ENCODE results near the gene TTBK2. TPM values are rescaled to one million over a fixed set of nuclear protein-coding genes. Genes with fewer than 3 reads are reported as not detected.
A peak's percentile ranks its signal among the peaks of the same experiment; 100 is the strongest.
"Not testable (repeated sequence)": the region's sequence is repeated elsewhere in the genome, so short reads cannot be mapped to it uniquely, and the experiment has no call there.

Gene TTBK2
- 10 to 100 TPM in 3 of 4 donors, 1 to 10 TPM in 1; 6.0 to 16.2 (median 11.9) TPM for total RNA-seq

DNA sequence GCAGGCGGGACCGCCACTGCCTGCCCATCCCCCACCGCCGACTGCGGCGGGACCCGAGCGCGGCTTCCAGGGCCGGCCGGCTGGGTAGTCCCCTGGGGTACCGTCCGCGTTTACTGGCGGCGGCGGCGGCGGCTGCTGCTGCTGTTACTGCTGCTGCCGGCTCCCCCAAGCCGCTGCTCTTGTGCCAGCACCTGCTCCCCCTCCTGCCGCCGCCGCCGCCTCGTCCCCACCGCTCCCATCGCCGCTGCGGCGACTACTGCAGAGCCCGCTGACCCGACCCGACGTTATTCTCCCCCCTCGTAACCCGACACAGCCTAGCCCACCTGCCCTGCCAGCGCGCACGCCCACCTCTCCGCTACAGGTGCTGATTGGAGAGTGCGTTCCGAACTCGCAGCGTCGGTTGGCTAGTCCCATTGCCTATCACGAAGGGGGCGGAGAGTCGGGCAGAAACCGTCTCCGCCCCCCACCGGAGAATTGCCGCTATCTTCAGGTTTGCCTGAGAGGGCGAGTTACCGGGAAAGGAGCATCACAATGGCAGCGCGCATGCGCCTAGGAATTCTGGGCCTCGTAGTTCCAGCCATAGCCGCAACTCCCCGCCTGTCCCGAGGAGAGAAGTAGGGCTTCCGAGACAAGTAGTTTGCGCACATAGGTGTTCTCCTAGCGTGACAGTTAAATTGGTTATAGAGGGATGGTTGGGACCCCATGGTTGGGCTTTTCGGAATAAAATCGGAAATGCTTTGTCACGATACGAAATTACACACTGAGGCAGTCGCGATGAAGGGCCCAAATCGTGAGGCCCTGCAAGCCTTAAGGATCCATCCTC is at the start of gene TTBK2:
TTBK2 (minus strand) TSS at position 260 of the 823 bp plus-strand sequence. CDS start 42,161 bp downstream, outside the sequence.
- intact Hi-C loops (cut with DNase I; ENCODE audit: low total_unique reads): loop anchor here (10.0 kb wide), 2 partner anchors 186 to 216 kb away; partner anchors contain the start of gene CDAN1
- WGBS, 2 donors: 0 to 1% methylated on average over 28 to 69 of the region's 72 CpGs
- peak; percentile 97 to 99 for DNase-seq (ENCODE audit: low spot score in 2 of 2)

DNA sequence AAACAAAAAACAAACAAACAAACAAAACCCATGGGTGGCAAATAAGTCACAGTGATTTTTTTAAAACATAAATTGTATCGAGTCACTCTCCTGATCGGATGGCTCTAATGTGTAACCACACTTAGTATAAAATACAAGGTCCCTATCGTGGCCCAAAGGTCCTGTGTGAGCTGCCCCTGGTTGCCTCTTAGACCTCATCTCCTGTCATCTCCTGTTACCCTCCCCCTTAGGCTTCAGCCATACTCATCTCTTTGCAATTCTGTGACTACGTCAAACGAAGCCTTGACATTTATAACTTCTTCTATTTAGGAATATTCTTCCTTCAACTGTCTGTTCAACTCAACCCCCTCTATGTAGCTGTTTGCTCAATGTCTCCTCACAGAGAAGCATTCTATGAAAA is 43.9 kb upstream of the TTBK2 start:
- TF ChIP-seq, protein P1, sequence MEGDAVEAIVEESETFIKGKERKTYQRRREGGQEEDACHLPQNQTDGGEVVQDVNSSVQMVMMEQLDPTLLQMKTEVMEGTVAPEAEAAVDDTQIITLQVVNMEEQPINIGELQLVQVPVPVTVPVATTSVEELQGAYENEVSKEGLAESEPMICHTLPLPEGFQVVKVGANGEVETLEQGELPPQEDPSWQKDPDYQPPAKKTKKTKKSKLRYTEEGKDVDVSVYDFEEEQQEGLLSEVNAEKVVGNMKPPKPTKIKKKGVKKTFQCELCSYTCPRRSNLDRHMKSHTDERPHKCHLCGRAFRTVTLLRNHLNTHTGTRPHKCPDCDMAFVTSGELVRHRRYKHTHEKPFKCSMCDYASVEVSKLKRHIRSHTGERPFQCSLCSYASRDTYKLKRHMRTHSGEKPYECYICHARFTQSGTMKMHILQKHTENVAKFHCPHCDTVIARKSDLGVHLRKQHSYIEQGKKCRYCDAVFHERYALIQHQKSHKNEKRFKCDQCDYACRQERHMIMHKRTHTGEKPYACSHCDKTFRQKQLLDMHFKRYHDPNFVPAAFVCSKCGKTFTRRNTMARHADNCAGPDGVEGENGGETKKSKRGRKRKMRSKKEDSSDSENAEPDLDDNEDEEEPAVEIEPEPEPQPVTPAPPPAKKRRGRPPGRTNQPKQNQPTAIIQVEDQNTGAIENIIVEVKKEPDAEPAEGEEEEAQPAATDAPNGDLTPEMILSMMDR (IDR thresholded peaks at IDR 0.05): no peak
- TF ChIP-seq POLR2A (IDR thresholded peaks at IDR 0.05): no peak
- WGBS, 2 donors: 98% methylated on average over 5 of the region's 5 CpGs
- no peak for DNase-seq (ENCODE audit: low spot score in 2 of 2)
- intact Hi-C loops (cut with DNase I; ENCODE audit: low total_unique reads): no loop called here
- H3K4me3 ChIP-seq (ENCODE audit: low read depth, poor library complexity, severe bottlenecking): no peak overlapping the region

More for the DNA sequence above, at the start of gene TTBK2:
- TF ChIP-seq POLR2A (IDR thresholded peaks at IDR 0.05): no peak
- TF ChIP-seq, protein P1 (IDR thresholded peaks at IDR 0.05): peak in 1 of 3 donors; percentile 15
- peak within 1 kb of the TSS; percentile 60 for H3K4me3 ChIP-seq (ENCODE audit: low read depth, poor library complexity, severe bottlenecking)

DNA sequence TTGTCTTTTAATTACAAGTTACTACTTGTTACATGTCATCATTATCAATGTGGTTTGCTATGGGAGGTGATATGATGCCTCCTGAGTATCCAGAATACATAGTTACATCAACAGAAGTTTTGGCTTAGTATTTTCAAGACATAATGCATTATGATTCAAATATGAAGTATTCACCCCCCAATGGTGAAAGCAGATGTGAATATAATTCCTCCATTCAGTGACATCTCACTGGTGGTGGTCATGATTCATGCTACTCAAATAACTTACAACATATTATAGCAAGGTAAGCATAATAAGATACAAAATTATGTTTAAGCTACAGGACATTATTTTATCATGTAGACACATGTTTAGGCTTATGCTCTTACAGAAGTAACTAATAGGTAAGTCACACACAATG is 34.9 kb upstream of the TTBK2 start:
- TF ChIP-seq, protein P1 (IDR thresholded peaks at IDR 0.05): no peak
- TF ChIP-seq POLR2A (IDR thresholded peaks at IDR 0.05): no peak
- DNase-seq (ENCODE audit: low spot score in 2 of 2): no peak
- intact Hi-C loops (cut with DNase I; ENCODE audit: low total_unique reads): no loop called here
- H3K4me3 ChIP-seq (ENCODE audit: low read depth, poor library complexity, severe bottlenecking): no peak overlapping the region

DNA sequence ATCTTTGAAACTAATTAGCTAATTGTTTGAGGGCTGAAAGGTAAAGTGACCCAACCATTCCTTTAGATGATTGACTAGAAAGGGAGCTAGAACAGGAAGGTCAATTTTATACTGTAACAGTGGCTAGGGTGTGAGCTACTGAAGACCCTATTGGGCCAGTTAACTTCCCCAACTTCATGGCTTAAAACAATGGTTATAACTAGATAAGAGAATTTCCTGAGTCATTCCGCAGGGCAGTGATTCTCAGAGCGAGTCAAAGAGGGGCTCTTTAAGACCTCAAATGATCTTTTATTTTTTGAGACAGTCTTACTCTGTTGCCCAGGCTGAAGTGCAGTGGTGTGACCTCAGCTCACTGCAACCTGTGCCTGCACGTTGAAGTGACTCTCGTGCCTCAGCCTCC is 33.7 kb upstream of the TTBK2 start:
- intact Hi-C loops (cut with DNase I; ENCODE audit: low total_unique reads): no loop called here
- TF ChIP-seq POLR2A (IDR thresholded peaks at IDR 0.05): no peak
- TF ChIP-seq, protein P1 (IDR thresholded peaks at IDR 0.05): no peak
- H3K4me3 ChIP-seq (ENCODE audit: low read depth, poor library complexity, severe bottlenecking): no peak overlapping the region
- WGBS, 2 donors: 92 to 94% methylated on average over 4 of the region's 4 CpGs
- DNase-seq (ENCODE audit: low spot score in 2 of 2): no peak

DNA sequence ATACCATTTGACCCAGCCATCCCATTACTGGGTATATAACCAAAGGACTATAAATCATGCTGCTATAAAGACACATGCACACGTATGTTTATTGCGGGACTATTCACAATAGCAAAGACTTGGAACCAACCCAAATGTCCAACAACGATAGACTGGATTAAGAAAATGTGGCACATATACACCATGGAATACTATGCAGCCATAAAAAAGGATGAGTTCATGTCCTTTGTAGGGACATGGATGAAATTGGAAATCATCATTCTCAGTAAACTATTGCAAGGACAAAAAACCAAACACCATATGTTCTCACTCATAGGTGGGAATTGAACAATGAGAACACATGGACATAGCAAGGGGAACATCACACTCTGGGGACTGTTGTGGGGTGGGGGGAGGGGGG is 28.3 kb upstream of the TTBK2 start:
- WGBS, 2 donors: 100% methylated on average over 3 of the region's 3 CpGs
- H3K4me3 ChIP-seq (ENCODE audit: low read depth, poor library complexity, severe bottlenecking); DNase-seq (ENCODE audit: low spot score in 2 of 2); intact Hi-C loops (cut with DNase I; ENCODE audit: low total_unique reads): not testable (repeated sequence)

DNA sequence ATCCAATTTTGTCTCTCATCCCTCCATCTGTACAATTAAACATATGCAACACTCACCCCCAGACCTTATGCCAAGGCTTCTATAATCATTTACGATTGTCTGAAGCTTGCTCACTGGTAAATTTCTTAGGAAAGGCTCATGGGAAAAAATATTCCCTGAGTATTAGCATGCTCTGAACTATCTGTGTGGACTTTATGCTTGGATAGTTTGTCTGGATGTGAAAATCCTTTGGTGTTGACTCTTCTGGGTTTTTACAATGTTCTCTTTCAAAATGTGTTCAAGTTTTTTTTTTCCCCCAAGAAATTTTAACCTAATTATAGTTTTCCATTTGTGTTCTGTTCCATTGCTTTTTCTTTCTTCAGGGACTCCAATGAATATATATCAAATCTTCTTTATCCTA is 19.9 kb upstream of the TTBK2 start:
- intact Hi-C loops (cut with DNase I; ENCODE audit: low total_unique reads): no loop called here
- no peak for DNase-seq (ENCODE audit: low spot score in 2 of 2)
- H3K4me3 ChIP-seq (ENCODE audit: low read depth, poor library complexity, severe bottlenecking): no peak overlapping the region
- 64 to 80% methylated on average over 1 of the region's 1 CpG for WGBS, 2 donors
- TF ChIP-seq POLR2A (IDR thresholded peaks at IDR 0.05): no peak
- TF ChIP-seq, protein P1 (IDR thresholded peaks at IDR 0.05): no peak
